Muscle of leg (tissue), 16 donors: ENCODE results near the gene KIF17. TPM values are rescaled to one million over a fixed set of nuclear protein-coding genes. Genes with fewer than 3 reads are reported as not detected.

Experiments
- DNase-seq: peaks from one replicate; pipeline ENCODE4 v3.0.0; 2013
- H3K27ac ChIP-seq: one replicate; pipeline ENCODE4 v1.5.1; 2013; ENCODE audit warnings: mild to moderate bottlenecking, low read length, control low read depth
- H3K27me3 ChIP-seq: one replicate; pipeline ENCODE4 v1.6.1; 2013; ENCODE audit warnings: low read length; ENCODE audit not compliant: control insufficient read depth, insufficient read depth
- H3K36me3 ChIP-seq: one replicate; pipeline ENCODE4 v1.6.1; 2013; ENCODE audit warnings: low read length; ENCODE audit not compliant: control insufficient read depth, insufficient read depth
- H3K4me1 ChIP-seq: one replicate; pipeline ENCODE4 v1.6.1; 2013; ENCODE audit warnings: low read length; ENCODE audit not compliant: control insufficient read depth, insufficient read depth
- H3K4me3 ChIP-seq: one replicate; pipeline ENCODE4 v1.5.1; 2013; ENCODE audit warnings: low read length, control low read depth
- H3K9me3 ChIP-seq: replicated peaks from 2 replicates; pipeline ENCODE4 v1.6.1; 2013; ENCODE audit warnings: low read depth, low read length; ENCODE audit not compliant: control insufficient read depth
- WGBS: methylation state at CpG from one replicate; pipeline ENCODE4 v1.1.5; 2013; ENCODE audit warnings: missing lambda C conversion rate; ENCODE audit not compliant: insufficient coverage; 5-methylcytosine and 5-hydroxymethylcytosine counted together
- long read RNA-seq, 11 donors: transcript quantifications; one replicate each; lab custom pipeline, GENCODE V29; 2026
- polyA plus RNA-seq, 8 donors: library from polyadenylated mRNA; unstranded; fragments of 120-200 nt; gene quantifications; one replicate each; pipeline versions ENCODE4 v1.2.1 to v1.2.3, GENCODE V29; 2013; ENCODE audit warnings: inconsistent platforms in 1 of 8, low replicate concordance in 1 of 8; ENCODE audit not compliant: insufficient read length in 8 of 8, insufficient read depth in 1 of 8
- total RNA-seq: library from RNA; stranded (reverse); fragments of 120-200 nt; gene quantifications from one replicate; pipeline ENCODE4 v1.2.4, GENCODE V29; 2013

The KIF17 gene
- total RNA-seq (1.8 TPM), polyA plus RNA-seq (1 to 10 TPM; 1.9 to 4.3 (median 2.5) TPM)
- long read RNA-seq, donor 1, result 0 reads
- long read RNA-seq, donor 2, result 0 reads
- long read RNA-seq, donor 3, result 0 reads
- long read RNA-seq, donor 4, partial matches to known transcripts, result 0 of 1 reads
- long read RNA-seq, donor 4, other reads (novel, unspliced or antisense), result 0 of 1 reads
- long read RNA-seq, donor 5, partial matches to known transcripts, result 174 of 175 reads
- long read RNA-seq, donor 5, other reads (novel, unspliced or antisense), result 0 of 175 reads
- long read RNA-seq, donor 6, partial matches to known transcripts, result 0 of 1 reads
- long read RNA-seq, donor 6, other reads (novel, unspliced or antisense), result 0 of 1 reads
- long read RNA-seq, donor 7, result 0 reads
- long read RNA-seq, donor 8, result 0 reads
- long read RNA-seq, donor 9, result 0 reads
- long read RNA-seq, donor 10, result 0 reads
- long read RNA-seq, donor 11, result 0 reads

DNA sequence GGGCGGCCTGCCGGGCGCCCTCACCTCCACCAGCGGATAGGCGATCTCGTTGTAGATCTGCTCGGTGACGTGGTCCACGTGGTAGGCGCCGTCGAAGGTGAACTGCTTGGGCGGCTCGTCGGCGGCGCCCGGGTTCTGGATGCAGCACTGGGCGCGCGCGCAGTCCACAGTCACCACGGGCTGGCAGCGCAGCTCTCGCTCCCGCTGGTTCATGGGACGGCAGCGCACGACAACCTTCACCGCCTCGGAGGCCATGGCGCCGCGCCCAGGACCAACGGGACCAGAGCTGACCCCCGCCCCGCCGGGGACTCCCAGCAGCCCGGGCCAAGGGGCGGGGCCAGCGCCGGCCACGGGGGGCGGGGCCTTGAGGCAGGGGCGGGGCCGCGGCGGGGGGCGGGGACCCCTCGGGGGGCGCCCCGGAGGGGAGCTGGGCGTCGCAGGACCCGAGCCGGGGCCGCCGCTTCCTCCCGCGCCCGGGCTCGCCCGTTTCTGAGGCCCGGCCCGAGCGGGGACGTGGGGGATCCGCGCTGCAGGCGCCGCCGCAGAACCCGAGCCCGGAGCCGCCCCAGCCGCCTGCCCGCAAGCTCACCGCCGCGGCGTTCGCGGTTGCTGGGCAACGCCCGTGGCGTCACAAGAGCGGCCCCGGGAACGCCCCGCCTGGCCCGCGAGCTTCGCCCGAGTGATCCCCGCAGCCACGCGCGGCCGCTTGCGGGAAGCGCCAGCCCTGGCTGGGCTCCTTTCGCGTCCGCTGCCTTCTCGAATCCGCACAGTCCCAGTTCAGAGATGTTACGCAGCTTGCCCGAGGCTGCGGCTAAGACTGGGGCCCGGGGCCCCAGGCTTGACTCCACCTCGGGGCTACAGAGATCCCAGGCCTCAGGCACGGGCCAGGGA is at the start of gene KIF17:
Gene KIF17, minus strand, starts transcription at position 556 of the 891 bp plus-strand sequence. Its CDS starts 301 bp downstream, at position 255.
- H3K4me3 ChIP-seq, result peak within 1 kb of the TSS; percentile 27
- H3K27ac ChIP-seq, result no peak within 1 kb of the TSS
- under 1% methylated on average over 111 of the region's 112 CpGs for WGBS
- no peaks in the 10 kb centered on the region for H3K36me3 ChIP-seq
- peak; percentile 84 for DNase-seq
- H3K9me3 ChIP-seq, result no peaks in the 10 kb centered on the region
- peaks cover 3% of the 10 kb centered on the region for H3K4me1 ChIP-seq
- H3K27me3 ChIP-seq, result peaks cover 33% of the 10 kb centered on the region

DNA sequence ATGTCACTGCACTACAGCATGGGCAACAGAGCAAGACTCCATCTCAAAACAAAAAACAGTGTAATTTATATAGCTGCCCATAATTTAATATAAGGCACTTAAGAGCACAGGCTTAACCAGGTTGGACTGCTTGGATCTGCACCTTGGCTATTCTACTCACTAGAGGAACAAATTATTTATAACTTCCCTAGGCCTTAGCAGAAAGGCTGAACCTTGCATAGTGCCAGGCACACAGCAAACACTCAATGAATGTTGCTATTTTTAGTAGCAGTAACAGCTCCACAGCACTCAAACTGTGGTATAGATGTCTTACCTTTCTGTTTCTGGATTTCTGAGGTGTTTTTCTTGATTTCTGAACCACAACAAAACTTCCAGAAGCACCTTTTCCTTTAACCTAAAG is 49.5 kb upstream of the KIF17 start:
- H3K27me3 ChIP-seq, result no peaks in the 10 kb centered on the region
- H3K4me3 ChIP-seq, result no peak overlapping the region
- H3K9me3 ChIP-seq, result no peaks in the 10 kb centered on the region
- H3K27ac ChIP-seq, result no peak overlapping the region
- no peak for DNase-seq
- H3K36me3 ChIP-seq, result peaks cover 60% of the 10 kb centered on the region
- no peaks in the 10 kb centered on the region for H3K4me1 ChIP-seq

DNA sequence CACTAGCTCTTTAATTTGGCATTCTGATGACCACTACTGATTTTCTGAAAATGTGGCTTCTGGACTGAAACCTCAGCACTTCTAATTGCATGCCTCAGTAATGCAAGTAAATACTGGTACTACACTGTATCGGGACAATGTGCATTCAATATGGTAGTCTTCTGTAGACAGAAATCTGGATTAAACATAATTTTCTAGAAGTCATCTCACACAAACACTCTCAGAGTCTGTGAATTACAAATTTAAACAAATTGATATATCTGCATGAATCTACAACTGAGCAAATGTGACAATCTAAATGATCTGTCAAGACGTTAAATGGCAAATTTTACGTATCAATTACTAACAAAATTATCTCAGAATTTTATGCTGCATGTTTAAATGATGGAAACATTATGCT is 45.6 kb upstream of the KIF17 start:
- no CpG with 5 or more reads among the region's 3 CpGs for WGBS
- Histone ChIP-seq H3K9me3 (no peaks in the 10 kb centered on the region), H3K27ac (no peak overlapping the region), H3K27me3 (no peaks in the 10 kb centered on the region), H3K36me3 (peaks cover 69% of the 10 kb centered on the region), H3K4me3 (no peak overlapping the region), H3K4me1 (no peaks in the 10 kb centered on the region)
- DNase-seq, result no peak

DNA sequence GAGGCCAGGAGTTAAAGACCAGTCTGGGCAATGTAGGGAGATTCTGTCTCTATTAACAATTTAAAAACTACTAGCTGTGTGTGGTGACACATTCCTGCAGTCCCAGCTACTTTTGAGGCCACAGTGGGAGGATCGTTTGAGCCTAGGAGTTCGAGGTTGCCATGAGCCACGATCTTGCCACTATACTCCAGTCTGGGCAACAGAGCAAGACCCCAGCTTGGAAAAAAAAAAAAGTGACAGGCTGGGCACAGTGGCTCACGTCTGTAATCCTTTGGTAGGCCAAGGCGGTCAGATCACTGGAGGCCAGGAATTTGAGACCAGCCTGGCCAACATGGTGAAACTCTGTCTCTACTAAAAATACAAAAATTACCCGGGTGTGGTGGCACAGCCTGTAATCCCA is 42.5 kb upstream of the KIF17 start:
- no peak overlapping the region for H3K4me3 ChIP-seq
- no peaks in the 10 kb centered on the region for H3K9me3 ChIP-seq
- no peaks in the 10 kb centered on the region for H3K4me1 ChIP-seq
- no peak overlapping the region for H3K27ac ChIP-seq
- H3K27me3 ChIP-seq, result no peaks in the 10 kb centered on the region
- DNase-seq, result no peak
- peaks cover 68% of the 10 kb centered on the region for H3K36me3 ChIP-seq
- 95% methylated on average over 4 of the region's 6 CpGs for WGBS

DNA sequence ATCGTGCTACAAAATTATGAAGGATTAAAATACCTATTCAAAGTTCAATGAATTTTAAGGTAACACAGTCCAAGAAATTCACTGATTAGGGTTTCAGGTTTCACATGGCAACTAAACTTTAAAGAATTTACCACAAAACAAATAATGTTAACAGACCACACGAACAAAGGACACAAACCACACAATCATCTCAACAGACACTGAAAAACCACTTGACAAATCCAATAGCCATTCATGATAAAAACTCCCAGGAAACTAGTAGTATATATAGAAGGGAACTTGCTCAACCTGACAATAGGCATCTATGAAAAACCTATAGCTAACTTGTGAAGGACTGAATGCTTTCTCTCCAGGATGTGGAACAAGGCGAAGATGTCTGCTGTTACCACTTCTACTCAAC is 35.8 kb upstream of the KIF17 start:
- no peaks in the 10 kb centered on the region for H3K9me3 ChIP-seq
- H3K4me3 ChIP-seq, result no peak overlapping the region
- DNase-seq, result no peak
- peaks cover 33% of the 10 kb centered on the region for H3K36me3 ChIP-seq
- WGBS, result no CpG with 5 or more reads among the region's 3 CpGs
- no peaks in the 10 kb centered on the region for H3K4me1 ChIP-seq
- no peaks in the 10 kb centered on the region for H3K27me3 ChIP-seq
- no peak overlapping the region for H3K27ac ChIP-seq

DNA sequence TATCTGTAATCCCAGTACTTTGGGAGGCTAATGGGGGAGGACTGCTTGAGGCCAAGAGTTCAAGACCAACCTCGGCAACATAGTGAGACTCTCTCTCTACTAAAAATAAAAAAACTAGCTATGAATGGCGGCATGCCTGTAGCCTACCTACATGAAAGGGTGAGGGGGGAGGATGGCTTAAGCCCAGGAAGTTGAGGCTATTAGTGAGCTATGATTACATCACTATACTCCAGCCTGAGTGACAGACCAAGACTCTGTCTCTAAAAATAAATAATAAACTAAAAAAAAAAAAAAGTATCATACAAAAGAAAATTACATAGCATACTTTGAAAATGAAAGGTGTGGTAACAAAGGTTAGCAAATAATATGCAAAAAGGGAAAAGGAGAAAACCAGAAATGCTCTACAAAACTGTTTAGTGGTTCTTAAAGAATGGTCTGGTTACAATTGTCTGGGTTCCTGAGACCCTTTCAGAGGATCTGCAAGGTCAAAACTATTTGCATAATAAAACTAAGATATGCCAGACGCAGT is 33.7 kb upstream of the KIF17 start:
- H3K9me3 ChIP-seq, result no peaks in the 10 kb centered on the region
- no peak for DNase-seq
- no peak overlapping the region for H3K4me3 ChIP-seq
- H3K4me1 ChIP-seq, result no peaks in the 10 kb centered on the region
- no peaks in the 10 kb centered on the region for H3K27me3 ChIP-seq
- 86% methylated on average over 1 of the region's 3 CpGs for WGBS
- no peak overlapping the region for H3K27ac ChIP-seq
- H3K36me3 ChIP-seq, result peaks cover 35% of the 10 kb centered on the region

DNA sequence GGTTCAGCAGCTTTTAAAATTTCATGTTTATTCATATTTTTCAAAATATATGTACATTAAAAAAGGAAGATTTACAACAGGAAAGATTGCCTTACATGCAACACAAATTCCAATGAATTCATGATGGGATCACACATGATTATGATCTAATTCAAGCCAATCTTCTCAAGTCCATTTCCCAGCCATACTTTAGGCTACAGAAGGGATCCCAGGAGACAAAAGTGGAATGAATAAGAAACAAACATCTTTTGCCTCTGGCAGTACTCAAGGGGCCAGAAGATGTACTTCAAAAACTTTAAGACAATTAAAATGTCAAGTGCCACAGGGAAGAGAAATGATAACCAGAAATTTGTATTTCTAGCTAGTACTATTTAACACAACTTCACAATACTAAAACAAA is 24.9 kb upstream of the KIF17 start:
- Histone ChIP-seq H3K27ac (no peak overlapping the region), H3K9me3 (no peaks in the 10 kb centered on the region), H3K36me3 (peaks cover 57% of the 10 kb centered on the region)

DNA sequence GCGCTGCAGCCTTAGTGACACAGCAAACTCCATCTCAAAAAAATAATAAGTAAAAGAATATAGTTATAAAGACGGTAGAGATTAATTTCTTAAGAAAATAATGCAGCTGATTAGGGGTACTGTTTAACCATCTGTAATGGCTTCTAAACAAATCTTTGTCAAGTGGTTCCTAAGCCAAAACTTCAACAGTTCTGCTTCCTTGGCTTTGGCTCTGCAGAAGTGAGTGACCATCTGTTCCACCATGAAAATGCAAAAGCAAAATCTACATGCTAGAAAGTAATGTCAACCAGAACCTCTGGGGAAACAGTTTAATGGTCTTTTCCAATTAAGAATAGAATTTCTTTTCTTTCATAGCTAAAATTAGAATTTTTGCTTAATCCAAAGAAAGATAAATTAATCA is 23.0 kb upstream of the KIF17 start:
- Histone ChIP-seq H3K36me3 (peaks cover 46% of the 10 kb centered on the region), H3K27me3 (no peaks in the 10 kb centered on the region), H3K9me3 (no peaks in the 10 kb centered on the region), H3K4me1 (no peaks in the 10 kb centered on the region), H3K4me3 (no peak overlapping the region), H3K27ac (no peak overlapping the region)
- WGBS, result no CpG with 5 or more reads among the region's 2 CpGs
- DNase-seq, result no peak

More for the DNA sequence above, 24.9 kb upstream of the KIF17 start:
- Histone ChIP-seq H3K4me3 (no peak overlapping the region), H3K4me1 (no peaks in the 10 kb centered on the region), H3K27me3 (no peaks in the 10 kb centered on the region)
- no peak for DNase-seq

DNA sequence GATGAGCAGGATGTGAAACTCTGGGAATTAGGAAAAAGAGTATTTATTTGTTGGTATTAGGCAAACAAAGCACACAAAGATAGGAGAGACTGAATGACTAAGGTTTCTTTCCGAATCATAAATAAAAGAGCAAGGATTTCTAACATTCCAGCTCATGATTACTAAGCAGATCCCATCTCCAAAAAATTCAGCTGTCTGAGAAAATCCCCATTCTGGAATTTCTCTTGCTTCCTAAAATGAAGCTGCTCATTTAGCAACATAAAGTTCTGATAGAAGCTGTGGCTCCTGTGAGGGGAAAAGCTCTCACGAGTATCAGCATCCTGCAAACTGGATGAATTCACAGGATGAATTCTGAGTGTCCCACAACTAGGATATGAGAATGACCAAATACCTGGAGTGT is 21.4 kb upstream of the KIF17 start:
- Histone ChIP-seq H3K36me3 (peaks cover 33% of the 10 kb centered on the region), H3K27ac (no peak overlapping the region), H3K4me1 (no peaks in the 10 kb centered on the region), H3K27me3 (no peaks in the 10 kb centered on the region), H3K9me3 (no peaks in the 10 kb centered on the region), H3K4me3 (no peak overlapping the region)
- no peak for DNase-seq
- no CpG with 5 or more reads among the region's 2 CpGs for WGBS

DNA sequence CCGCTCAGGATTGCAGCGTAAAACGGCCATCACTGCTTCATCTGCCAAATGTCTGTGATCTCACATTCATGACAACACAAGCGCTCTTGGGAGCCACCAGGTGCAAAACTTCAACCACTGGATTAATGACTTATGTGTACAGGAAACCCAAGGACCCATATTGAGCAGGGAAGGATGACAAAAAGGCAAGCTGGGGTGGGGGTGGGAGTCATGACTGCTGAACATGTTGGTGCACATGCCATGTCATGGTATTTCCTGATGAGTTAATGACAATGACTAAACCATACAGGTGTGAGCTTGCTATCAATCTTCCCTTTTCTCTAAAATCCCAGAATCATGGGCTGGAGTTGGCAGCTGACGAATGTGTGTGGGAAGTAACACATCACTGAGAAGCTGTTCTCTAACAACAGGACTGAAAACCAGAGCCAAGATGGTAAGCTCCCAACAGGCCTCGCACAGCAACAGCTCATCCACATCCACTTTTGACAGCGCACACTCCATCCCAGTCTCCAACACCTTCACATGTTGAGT is 17.8 kb upstream of the KIF17 start:
- 55% methylated on average over 5 of the region's 7 CpGs for WGBS
- DNase-seq, result no peak
- no peak overlapping the region for H3K4me3 ChIP-seq
- H3K27me3 ChIP-seq, result peaks cover 22% of the 10 kb centered on the region
- H3K4me1 ChIP-seq, result peaks cover 18% of the 10 kb centered on the region
- H3K9me3 ChIP-seq, result no peaks in the 10 kb centered on the region
- peaks cover 18% of the 10 kb centered on the region for H3K36me3 ChIP-seq
- H3K27ac ChIP-seq, result no peak overlapping the region
